Measurements from ENCODE around the gene PKD1L1. TPM values are rescaled to one million over a fixed set of nuclear protein-coding genes. Genes with fewer than 3 reads are reported as not detected.

The PKD1L1 gene
- total and polyA plus RNA-seq, 2 experiments from 2014 or later: 0.15 to 0.54 TPM

DNA sequence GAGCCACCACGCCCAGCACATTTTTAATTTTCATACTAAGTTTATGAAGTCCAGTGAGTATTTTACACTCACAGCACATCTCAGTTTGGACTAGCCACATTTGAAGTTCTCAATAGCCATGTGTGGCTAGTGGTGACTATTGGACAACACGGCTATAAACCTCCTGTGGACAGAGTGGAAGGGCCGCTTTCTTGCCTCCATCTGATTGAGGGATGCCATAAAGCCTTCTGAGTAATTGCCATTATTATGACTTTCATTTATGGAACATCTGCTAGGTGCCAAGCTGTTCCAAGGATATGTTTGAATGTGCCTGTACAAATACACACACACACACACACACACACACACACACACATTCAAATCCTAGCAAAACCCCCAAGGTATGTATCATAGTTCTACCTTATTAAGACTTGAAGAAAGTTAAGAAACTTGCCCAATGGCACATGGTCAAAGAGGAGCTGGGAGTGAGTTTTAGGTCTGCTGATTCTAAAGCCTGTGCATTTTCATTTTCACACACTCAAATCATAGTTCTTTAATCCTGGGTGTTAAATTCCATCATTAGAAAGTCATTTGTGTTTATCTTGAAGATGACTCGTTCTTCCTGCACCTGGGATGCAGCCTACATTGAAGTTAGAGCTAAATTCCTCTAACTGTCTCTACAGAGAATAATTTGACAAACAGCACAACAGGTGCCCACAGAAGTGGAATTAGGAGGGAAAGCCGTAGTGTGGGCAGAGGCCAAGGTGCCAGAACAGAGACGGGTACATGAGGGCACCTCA lies 143.3 kb downstream of the PKD1L1 start:
- no peaks in the 10 kb centered on the region for H3K36me3 ChIP-seq
- peaks cover 4% of the 10 kb centered on the region for H3K27me3 ChIP-seq
- TF ChIP-seq, protein P1, sequence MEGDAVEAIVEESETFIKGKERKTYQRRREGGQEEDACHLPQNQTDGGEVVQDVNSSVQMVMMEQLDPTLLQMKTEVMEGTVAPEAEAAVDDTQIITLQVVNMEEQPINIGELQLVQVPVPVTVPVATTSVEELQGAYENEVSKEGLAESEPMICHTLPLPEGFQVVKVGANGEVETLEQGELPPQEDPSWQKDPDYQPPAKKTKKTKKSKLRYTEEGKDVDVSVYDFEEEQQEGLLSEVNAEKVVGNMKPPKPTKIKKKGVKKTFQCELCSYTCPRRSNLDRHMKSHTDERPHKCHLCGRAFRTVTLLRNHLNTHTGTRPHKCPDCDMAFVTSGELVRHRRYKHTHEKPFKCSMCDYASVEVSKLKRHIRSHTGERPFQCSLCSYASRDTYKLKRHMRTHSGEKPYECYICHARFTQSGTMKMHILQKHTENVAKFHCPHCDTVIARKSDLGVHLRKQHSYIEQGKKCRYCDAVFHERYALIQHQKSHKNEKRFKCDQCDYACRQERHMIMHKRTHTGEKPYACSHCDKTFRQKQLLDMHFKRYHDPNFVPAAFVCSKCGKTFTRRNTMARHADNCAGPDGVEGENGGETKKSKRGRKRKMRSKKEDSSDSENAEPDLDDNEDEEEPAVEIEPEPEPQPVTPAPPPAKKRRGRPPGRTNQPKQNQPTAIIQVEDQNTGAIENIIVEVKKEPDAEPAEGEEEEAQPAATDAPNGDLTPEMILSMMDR (IDR thresholded peaks at IDR 0.05; ENCODE audit: low read depth, low read length): no peak
- no peak overlapping the region for H3K4me3 ChIP-seq
- H3K9me3 ChIP-seq (ENCODE audit: low read depth): no peaks in the 10 kb centered on the region
- no peaks in the 10 kb centered on the region for H3K4me1 ChIP-seq (ENCODE audit: low read depth)
- no peak overlapping the region for H3K27ac ChIP-seq
- DNase-seq (ENCODE audit: low read depth in 1 of 2, low spot score in 1 of 2): no peak

DNA sequence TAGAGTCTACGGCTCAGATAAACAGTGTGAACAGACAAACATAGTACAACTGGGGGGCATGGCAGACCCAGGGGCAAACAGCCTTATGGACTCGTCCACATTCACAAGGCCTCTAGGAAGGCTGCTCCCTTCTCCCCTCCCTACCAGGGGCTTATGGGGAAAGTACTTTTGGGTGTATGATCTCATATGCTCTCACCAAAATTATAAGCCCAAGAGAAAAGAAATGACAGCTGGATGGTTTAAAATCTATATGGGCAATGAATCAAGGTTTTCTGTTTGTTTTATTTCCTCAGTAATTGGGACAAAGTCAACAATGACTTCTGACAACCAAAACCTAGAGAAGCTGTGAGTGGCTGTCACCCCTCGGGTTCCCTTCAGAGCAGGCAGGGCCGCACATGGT lies 144.4 kb downstream of the PKD1L1 start:
- no peak overlapping the region for H3K4me3 ChIP-seq
- no peak for DNase-seq (ENCODE audit: low read depth in 1 of 2, low spot score in 1 of 2)
- TF ChIP-seq, protein P1 (IDR thresholded peaks at IDR 0.05; ENCODE audit: low read depth, low read length): no peak
- peaks cover 4% of the 10 kb centered on the region for H3K27me3 ChIP-seq
- H3K27ac ChIP-seq: no peak overlapping the region
- no peaks in the 10 kb centered on the region for H3K4me1 ChIP-seq (ENCODE audit: low read depth)
- no peaks in the 10 kb centered on the region for H3K9me3 ChIP-seq (ENCODE audit: low read depth)
- H3K36me3 ChIP-seq: no peaks in the 10 kb centered on the region

DNA sequence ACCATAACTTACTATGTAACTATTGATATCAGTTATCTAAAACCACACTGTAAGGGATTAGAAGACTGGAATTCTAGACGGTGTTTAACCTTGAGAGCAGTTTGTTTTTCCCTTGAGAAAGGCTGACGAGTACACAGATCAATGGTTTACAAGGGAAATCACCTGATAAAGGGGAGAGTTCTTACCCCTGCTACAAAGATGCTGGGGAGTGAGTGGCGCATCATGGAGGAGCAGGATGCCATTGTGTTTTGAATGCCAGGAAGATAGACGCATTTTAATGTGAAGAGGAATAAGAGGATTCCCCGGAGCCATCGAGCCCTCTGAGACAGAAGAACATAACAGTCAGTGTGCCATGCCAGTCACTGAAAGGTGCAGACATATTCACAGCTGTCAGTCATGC lies 145.2 kb downstream of the PKD1L1 start:
- Histone ChIP-seq H3K4me3 (no peak overlapping the region), H3K27me3 (peaks cover 4% of the 10 kb centered on the region), H3K4me1 (ENCODE audit: low read depth) (no peaks in the 10 kb centered on the region), H3K36me3 (no peaks in the 10 kb centered on the region), H3K9me3 (ENCODE audit: low read depth) (no peaks in the 10 kb centered on the region), H3K27ac (no peak overlapping the region)
- no peak for DNase-seq (ENCODE audit: low read depth in 1 of 2, low spot score in 1 of 2)
- TF ChIP-seq, protein P1 (IDR thresholded peaks at IDR 0.05; ENCODE audit: low read depth, low read length): no peak

DNA sequence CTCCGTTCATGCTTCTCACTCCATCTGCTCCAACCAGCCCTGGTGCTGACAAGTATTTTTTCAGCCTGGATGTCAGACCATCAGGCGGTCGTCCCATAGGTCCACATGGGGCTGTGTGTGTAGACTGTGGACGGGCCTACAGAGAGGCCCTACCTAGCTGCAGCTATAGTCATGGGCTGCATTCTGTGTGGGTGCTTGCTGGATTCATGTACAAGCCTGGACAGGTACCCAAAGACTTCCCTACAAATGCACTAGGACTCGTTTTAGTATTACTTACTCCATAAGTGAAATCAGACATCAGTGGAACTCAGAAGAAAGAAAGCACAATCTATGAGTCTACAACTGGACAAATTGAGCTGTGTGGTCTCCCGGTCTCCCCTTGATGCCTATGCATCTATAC lies 146.8 kb downstream of the PKD1L1 start:
- Histone ChIP-seq H3K27me3 (peaks cover under 1% of the 10 kb centered on the region), H3K4me3 (no peak overlapping the region), H3K9me3 (ENCODE audit: low read depth) (no peaks in the 10 kb centered on the region), H3K27ac (no peak overlapping the region), H3K36me3 (no peaks in the 10 kb centered on the region), H3K4me1 (ENCODE audit: low read depth) (no peaks in the 10 kb centered on the region)
- DNase-seq (ENCODE audit: low read depth in 1 of 2, low spot score in 1 of 2): no peak
- TF ChIP-seq, protein P1 (IDR thresholded peaks at IDR 0.05; ENCODE audit: low read depth, low read length): no peak

DNA sequence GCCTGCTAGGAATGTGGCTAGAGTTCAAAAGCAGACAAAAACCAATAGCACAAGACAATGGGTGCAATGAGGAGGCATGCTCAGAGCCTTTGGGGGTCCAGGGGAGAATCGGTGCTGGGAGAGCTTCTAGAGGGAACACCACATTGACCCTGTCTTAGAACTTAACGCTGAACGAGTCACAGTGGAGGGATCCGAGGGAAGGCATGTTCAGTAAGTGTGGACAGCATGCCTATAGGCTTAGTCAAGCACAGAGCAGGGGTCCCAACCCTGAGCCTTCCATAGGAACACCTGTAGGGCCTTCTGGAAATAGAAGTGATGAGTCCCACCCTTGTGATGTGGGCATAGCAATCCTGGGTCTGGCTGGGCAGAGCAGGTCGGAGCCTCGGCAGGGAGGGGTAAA lies 148.7 kb downstream of the PKD1L1 start:
- Histone ChIP-seq H3K27me3 (no peaks in the 10 kb centered on the region), H3K36me3 (no peaks in the 10 kb centered on the region), H3K27ac (no peak overlapping the region), H3K9me3 (ENCODE audit: low read depth) (no peaks in the 10 kb centered on the region), H3K4me1 (ENCODE audit: low read depth) (no peaks in the 10 kb centered on the region), H3K4me3 (no peak overlapping the region)
- no peak for DNase-seq (ENCODE audit: low read depth in 1 of 2, low spot score in 1 of 2)
- TF ChIP-seq, protein P1 (IDR thresholded peaks at IDR 0.05; ENCODE audit: low read depth, low read length): no peak
